Hepatocyte (in vitro differentiated cells): ENCODE results near the gene MS4A15.

Experiments
- CTCF ChIP-seq: fragments of 200-600 bp; sonication (generic); IDR thresholded peaks from 2 replicates; pipeline ENCODE4 v1.5.1; 2016; ENCODE audit warnings: antibody characterized with exemption, mild to moderate bottlenecking; ENCODE audit not compliant: poor library complexity
- EZH2phosphoT487 ChIP-seq: fragments of 200-600 bp; sonication (generic); IDR thresholded peaks from one replicate; pipeline ENCODE4 v1.6.1; 2018; ENCODE audit warnings: antibody characterized with exemption, mild to moderate bottlenecking, low read depth, moderate library complexity; ENCODE audit not compliant: unreplicated experiment, severe bottlenecking

- TF ChIP-seq CTCF, result no peak
- TF ChIP-seq EZH2phosphoT487, result no peak
Measured at GRCh38 chr11:60814112-60814511, 57.4 kb downstream of the MS4A15 start.
